Parathyroid adenoma (tissue), 2 donors: ENCODE data around the gene CFAP61.

ENCODE experiments used
- H2AFZ ChIP-seq: fragments of 300-600 bp; sonication (generic); one replicate; pipeline ENCODE4 v1.7.0; 2017; ENCODE audit warnings: antibody characterized with exemption, mild to moderate bottlenecking
- H3K27ac ChIP-seq: fragments of 300-600 bp; sonication (generic); one replicate; pipeline ENCODE4 v1.7.0; 2017
- H3K27me3 ChIP-seq: fragments of 300-600 bp; sonication (generic); one replicate; pipeline ENCODE4 v1.7.0; 2017; ENCODE audit warnings: low read length; ENCODE audit not compliant: control insufficient read depth, insufficient read depth
- H3K36me3 ChIP-seq: fragments of 300-600 bp; sonication (generic); one replicate; pipeline ENCODE4 v1.7.0; 2017; ENCODE audit warnings: low read length; ENCODE audit not compliant: control insufficient read depth, insufficient read depth
- H3K4me1 ChIP-seq: fragments of 300-600 bp; sonication (generic); one replicate; pipeline ENCODE4 v1.7.0; 2017; ENCODE audit warnings: control low read depth
- H3K4me2 ChIP-seq: fragments of 300-600 bp; sonication (generic); one replicate; pipeline ENCODE4 v1.7.0; 2017; ENCODE audit warnings: low read length
- H3K4me3 ChIP-seq: fragments of 300-600 bp; sonication (generic); one replicate; pipeline ENCODE4 v1.7.0; 2017; ENCODE audit warnings: low read depth, low read length
- H3K79me2 ChIP-seq: fragments of 300-600 bp; sonication (generic); one replicate; pipeline ENCODE4 v1.7.0; 2017; ENCODE audit warnings: control low read depth
- H3K9ac ChIP-seq: fragments of 300-600 bp; sonication (generic); one replicate; pipeline ENCODE4 v1.7.0; 2017; ENCODE audit warnings: mild to moderate bottlenecking
- H3K9me3 ChIP-seq: fragments of 300-600 bp; sonication (generic); one replicate; pipeline ENCODE4 v1.7.0; 2017; ENCODE audit warnings: low read length; ENCODE audit not compliant: control insufficient read depth
- TF ChIP-seq, protein P1 (sequence below): fragments of 300-600 bp; sonication (generic); IDR thresholded peaks from one replicate; pipeline ENCODE4 v1.7.0; 2017; ENCODE audit warnings: antibody characterized with exemption, mild to moderate bottlenecking
- donor health status: primary hyperparathyroidism.

Gene CFAP61

DNA sequence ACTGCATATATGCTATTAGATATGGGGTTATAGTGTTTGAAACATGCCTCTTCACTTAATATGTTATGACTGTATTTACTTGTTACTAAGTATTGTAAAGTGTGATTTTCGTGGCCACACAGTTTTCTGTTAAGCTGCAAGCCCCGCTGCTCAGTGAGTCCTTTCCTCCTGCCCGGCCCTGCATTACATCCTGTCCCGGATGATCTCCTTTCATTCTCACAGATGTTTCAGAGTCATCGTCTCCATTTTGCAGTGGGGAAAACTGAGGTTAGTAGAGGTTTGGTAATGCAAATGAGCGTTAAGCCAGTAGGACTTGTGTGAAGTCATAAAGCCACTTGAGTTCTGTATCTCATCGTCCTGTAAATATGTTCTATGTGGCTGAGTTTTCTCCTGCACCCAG lies 155.5 kb downstream of the CFAP61 start:
- H3K36me3 ChIP-seq = no peaks in the 10 kb centered on the region
- no peak overlapping the region for H3K4me2 ChIP-seq
- H3K27me3 ChIP-seq = no peaks in the 10 kb centered on the region
- H3K79me2 ChIP-seq = no peaks in the 10 kb centered on the region
- no peak overlapping the region for H2AFZ ChIP-seq
- no peaks in the 10 kb centered on the region for H3K4me1 ChIP-seq
- H3K27ac ChIP-seq = no peak overlapping the region
- no peak overlapping the region for H3K9ac ChIP-seq
- no peak overlapping the region for H3K4me3 ChIP-seq
- H3K9me3 ChIP-seq = no peaks in the 10 kb centered on the region
- TF ChIP-seq, protein P1, sequence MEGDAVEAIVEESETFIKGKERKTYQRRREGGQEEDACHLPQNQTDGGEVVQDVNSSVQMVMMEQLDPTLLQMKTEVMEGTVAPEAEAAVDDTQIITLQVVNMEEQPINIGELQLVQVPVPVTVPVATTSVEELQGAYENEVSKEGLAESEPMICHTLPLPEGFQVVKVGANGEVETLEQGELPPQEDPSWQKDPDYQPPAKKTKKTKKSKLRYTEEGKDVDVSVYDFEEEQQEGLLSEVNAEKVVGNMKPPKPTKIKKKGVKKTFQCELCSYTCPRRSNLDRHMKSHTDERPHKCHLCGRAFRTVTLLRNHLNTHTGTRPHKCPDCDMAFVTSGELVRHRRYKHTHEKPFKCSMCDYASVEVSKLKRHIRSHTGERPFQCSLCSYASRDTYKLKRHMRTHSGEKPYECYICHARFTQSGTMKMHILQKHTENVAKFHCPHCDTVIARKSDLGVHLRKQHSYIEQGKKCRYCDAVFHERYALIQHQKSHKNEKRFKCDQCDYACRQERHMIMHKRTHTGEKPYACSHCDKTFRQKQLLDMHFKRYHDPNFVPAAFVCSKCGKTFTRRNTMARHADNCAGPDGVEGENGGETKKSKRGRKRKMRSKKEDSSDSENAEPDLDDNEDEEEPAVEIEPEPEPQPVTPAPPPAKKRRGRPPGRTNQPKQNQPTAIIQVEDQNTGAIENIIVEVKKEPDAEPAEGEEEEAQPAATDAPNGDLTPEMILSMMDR = no peak

DNA sequence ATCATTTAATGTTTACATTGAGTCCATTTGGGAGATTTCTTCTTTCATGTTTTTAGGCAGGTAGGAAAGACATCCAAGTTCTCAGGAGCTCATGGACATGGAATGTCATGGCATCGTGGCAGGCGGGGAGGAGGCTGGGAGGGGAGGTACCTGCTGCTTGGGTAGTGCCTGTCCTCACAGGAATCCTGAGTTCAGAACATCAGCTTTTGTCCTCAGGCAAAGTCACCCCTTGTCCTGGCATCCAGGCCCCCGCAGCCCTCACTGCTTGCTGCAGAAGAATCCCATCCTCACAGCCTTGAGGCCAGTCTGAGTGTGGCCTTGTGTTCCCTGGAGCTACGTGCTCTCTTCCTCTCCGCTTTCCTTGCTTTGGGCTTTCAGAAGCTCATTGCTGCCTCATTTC lies 157.4 kb downstream of the CFAP61 start:
- Histone ChIP-seq H3K36me3 (no peaks in the 10 kb centered on the region), H3K79me2 (no peaks in the 10 kb centered on the region), H3K27me3 (no peaks in the 10 kb centered on the region), H3K4me3 (no peak overlapping the region), H3K27ac (no peak overlapping the region), H3K9ac (no peak overlapping the region), H3K9me3 (no peaks in the 10 kb centered on the region), H3K4me2 (no peak overlapping the region), H3K4me1 (no peaks in the 10 kb centered on the region), H2AFZ (no peak overlapping the region)
- TF ChIP-seq, protein P1 = no peak

DNA sequence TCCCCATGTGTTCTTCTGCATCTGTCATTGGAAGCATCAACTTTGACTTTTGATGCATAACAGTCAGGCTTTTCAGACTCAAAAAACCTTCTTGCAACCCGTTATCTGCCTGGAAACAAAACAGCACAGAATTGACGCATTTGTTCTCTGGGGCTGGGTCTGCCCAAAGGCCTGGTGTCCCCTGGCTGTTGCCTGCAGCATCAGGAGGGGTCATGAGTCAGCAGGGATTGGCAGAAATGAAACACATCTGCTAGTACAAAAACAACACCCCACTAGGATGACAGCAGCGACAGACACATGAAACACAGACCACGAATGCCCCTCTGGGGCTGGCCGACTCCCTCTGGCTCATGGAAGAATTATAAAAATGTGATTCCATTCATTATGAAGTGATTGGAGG lies 158.0 kb downstream of the CFAP61 start:
- H3K4me3 ChIP-seq = no peak overlapping the region
- no peaks in the 10 kb centered on the region for H3K36me3 ChIP-seq
- no peaks in the 10 kb centered on the region for H3K4me1 ChIP-seq
- H2AFZ ChIP-seq = no peak overlapping the region
- no peaks in the 10 kb centered on the region for H3K27me3 ChIP-seq
- H3K79me2 ChIP-seq = no peaks in the 10 kb centered on the region
- no peaks in the 10 kb centered on the region for H3K9me3 ChIP-seq
- H3K9ac ChIP-seq = no peak overlapping the region
- H3K27ac ChIP-seq = no peak overlapping the region
- no peak overlapping the region for H3K4me2 ChIP-seq
- TF ChIP-seq, protein P1 = no peak

DNA sequence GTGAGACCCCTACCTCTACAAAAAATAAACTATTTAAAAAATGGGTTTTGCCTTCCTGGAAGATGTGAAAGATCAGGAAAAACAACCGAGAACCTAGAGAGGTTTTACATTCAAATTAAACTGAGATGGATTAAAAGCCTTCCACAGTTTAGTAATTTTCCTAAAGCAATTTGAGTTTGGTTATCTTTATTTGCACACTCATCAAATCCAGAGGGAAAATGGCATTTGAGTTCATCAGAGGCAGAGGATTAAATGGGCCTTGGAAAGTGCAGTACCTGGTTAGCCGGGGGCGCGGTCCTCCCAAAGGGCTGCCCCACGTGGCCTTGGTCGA lies 158.6 kb downstream of the CFAP61 start:
- no peaks in the 10 kb centered on the region for H3K9me3 ChIP-seq
- no peak overlapping the region for H3K27ac ChIP-seq
- TF ChIP-seq, protein P1 = no peak
- H2AFZ ChIP-seq = no peak overlapping the region
- no peak overlapping the region for H3K9ac ChIP-seq
- no peaks in the 10 kb centered on the region for H3K79me2 ChIP-seq
- H3K4me1 ChIP-seq = no peaks in the 10 kb centered on the region
- no peaks in the 10 kb centered on the region for H3K27me3 ChIP-seq
- H3K4me3 ChIP-seq = no peak overlapping the region
- no peaks in the 10 kb centered on the region for H3K36me3 ChIP-seq
- no peak overlapping the region for H3K4me2 ChIP-seq

DNA sequence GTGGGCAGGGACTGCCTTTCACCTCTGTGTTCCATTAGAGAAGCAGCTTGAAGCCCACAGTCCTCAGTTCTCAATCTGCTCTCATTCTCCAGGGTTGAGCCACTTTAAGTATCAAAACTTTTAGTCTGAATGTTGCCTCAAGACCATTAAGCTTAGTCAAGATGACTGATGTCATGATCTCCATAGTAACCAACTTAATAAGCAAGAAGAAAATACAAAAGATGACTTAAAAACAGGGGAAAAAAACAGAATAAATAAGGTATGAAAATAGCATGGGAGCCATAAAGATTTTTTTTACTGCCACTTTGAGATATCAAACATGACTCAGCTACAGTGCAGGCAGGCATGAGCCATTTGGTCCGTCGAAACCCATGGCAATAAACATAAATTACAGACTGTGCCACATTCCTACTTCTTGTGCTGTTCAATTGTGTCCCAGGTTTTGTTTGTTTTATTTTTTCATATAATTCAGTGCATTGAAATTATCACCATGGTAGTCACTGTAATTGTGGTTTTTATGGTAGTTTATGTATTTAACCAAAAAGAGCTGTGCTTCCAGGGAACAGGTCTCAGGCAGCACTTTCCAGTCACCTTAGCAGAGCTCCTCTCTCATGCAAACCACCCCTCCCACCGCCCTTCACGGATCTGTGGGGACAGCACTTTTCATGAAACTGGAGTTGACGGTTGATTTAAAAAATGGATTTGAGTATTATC lies 159.1 kb downstream of the CFAP61 start:
- Histone ChIP-seq H3K36me3 (no peaks in the 10 kb centered on the region), H3K9ac (no peak overlapping the region), H3K27ac (no peak overlapping the region), H3K4me3 (no peak overlapping the region), H3K4me2 (no peak overlapping the region), H3K79me2 (no peaks in the 10 kb centered on the region), H3K9me3 (no peaks in the 10 kb centered on the region), H3K4me1 (no peaks in the 10 kb centered on the region), H2AFZ (no peak overlapping the region), H3K27me3 (no peaks in the 10 kb centered on the region)
- TF ChIP-seq, protein P1 = no peak
